Measurements from ENCODE around the gene RNF215.

DNA sequence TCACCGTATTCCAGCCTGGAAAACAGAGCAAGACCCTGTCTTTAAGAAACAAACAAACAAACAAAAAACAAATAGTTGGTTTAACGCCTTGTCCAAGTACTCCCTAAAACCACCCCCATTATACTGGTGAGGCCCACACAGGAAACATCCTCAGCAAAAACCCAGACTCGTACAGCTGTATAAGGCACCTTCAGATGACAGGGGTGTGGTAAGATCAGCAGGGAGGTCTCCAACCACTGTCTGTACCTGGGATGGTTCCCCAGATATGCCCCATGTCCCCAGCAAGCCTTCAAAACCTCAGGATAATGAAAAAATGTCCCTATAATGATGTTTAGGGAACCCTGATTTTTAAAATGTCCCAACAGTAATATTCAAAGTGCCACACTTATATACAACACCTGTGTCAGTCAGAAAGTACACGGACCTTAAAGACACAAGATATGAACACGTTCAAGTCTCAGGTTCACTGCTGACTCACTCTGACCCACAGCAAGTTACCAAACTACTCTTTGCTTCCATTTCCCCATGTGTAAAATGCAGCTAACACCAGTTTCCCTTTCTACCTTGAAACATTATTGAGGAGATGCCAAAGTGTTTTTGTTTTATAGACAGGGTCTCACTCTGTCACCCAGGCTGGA lies 39.8 kb downstream of the RNF215 start:
- TF ChIP-seq EP300 (IDR thresholded peaks at IDR 0.05; ENCODE audit: low read depth in 2 of 2, low read length in 2 of 2) (no peak), EP300 (CRISPR knock-in tag; IDR thresholded peaks at IDR 0.05; ENCODE audit: borderline replicate concordance) (no peak), SALL2 (CRISPR knock-in tag; IDR thresholded peaks at IDR 0.05) (no peak), SMC3 (IDR thresholded peaks at IDR 0.05; ENCODE audit: low read length) (no peak), SP1 (IDR thresholded peaks at IDR 0.05) (no peak), SP1 (CRISPR knock-in tag; IDR thresholded peaks at IDR 0.05) (no peak), POLR2A (IDR thresholded peaks at IDR 0.05; ENCODE audit: insufficient read depth in 1 of 2, low read depth in 2 of 2, low read length in 2 of 2) (no peak), ZC3H4 (CRISPR knock-in tag; IDR thresholded peaks at IDR 0.05; ENCODE audit: borderline replicate concordance) (no peak), ETV5 (CRISPR knock-in tag; IDR thresholded peaks at IDR 0.05; ENCODE audit: borderline replicate concordance) (no peak), ARNTL (CRISPR knock-in tag; IDR thresholded peaks at IDR 0.05) (no peak), THRA (CRISPR knock-in tag; IDR thresholded peaks at IDR 0.05; ENCODE audit: borderline replicate concordance) (no peak), ZNF24 (IDR thresholded peaks at IDR 0.05) (no peak)
- TF ChIP-seq, protein P1, sequence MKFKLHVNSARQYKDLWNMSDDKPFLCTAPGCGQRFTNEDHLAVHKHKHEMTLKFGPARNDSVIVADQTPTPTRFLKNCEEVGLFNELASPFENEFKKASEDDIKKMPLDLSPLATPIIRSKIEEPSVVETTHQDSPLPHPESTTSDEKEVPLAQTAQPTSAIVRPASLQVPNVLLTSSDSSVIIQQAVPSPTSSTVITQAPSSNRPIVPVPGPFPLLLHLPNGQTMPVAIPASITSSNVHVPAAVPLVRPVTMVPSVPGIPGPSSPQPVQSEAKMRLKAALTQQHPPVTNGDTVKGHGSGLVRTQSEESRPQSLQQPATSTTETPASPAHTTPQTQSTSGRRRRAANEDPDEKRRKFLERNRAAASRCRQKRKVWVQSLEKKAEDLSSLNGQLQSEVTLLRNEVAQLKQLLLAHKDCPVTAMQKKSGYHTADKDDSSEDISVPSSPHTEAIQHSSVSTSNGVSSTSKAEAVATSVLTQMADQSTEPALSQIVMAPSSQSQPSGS (CRISPR knock-in tag; IDR thresholded peaks at IDR 0.05) = no peak
- TF ChIP-seq, protein P2, sequence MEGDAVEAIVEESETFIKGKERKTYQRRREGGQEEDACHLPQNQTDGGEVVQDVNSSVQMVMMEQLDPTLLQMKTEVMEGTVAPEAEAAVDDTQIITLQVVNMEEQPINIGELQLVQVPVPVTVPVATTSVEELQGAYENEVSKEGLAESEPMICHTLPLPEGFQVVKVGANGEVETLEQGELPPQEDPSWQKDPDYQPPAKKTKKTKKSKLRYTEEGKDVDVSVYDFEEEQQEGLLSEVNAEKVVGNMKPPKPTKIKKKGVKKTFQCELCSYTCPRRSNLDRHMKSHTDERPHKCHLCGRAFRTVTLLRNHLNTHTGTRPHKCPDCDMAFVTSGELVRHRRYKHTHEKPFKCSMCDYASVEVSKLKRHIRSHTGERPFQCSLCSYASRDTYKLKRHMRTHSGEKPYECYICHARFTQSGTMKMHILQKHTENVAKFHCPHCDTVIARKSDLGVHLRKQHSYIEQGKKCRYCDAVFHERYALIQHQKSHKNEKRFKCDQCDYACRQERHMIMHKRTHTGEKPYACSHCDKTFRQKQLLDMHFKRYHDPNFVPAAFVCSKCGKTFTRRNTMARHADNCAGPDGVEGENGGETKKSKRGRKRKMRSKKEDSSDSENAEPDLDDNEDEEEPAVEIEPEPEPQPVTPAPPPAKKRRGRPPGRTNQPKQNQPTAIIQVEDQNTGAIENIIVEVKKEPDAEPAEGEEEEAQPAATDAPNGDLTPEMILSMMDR (CRISPR knock-in tag; IDR thresholded peaks at IDR 0.05) = no peak
- TF ChIP-seq, protein P3, sequence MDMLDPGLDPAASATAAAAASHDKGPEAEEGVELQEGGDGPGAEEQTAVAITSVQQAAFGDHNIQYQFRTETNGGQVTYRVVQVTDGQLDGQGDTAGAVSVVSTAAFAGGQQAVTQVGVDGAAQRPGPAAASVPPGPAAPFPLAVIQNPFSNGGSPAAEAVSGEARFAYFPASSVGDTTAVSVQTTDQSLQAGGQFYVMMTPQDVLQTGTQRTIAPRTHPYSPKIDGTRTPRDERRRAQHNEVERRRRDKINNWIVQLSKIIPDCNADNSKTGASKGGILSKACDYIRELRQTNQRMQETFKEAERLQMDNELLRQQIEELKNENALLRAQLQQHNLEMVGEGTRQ (IDR thresholded peaks at IDR 0.05; ENCODE audit: low read depth, low read length) = no peak
- TF ChIP-seq, protein P3 (CRISPR knock-in tag; IDR thresholded peaks at IDR 0.05; ENCODE audit: borderline replicate concordance) = no peak
- TF ChIP-seq, protein P4, sequence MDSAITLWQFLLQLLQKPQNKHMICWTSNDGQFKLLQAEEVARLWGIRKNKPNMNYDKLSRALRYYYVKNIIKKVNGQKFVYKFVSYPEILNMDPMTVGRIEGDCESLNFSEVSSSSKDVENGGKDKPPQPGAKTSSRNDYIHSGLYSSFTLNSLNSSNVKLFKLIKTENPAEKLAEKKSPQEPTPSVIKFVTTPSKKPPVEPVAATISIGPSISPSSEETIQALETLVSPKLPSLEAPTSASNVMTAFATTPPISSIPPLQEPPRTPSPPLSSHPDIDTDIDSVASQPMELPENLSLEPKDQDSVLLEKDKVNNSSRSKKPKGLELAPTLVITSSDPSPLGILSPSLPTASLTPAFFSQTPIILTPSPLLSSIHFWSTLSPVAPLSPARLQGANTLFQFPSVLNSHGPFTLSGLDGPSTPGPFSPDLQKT (CRISPR knock-in tag; IDR thresholded peaks at IDR 0.05; ENCODE audit: borderline replicate concordance) = no peak
